ENCODE measurements around the gene PSME2. TPM values are rescaled to one million over a fixed set of nuclear protein-coding genes. Genes with fewer than 3 reads are reported as not detected.

Gene PSME2
- total and polyA plus RNA-seq, 2 donors (not counting 1 experiment from before 2014, with no cell fraction given): 132 to 148 TPM

- H3K9me3 ChIP-seq (ENCODE audit: control insufficient read depth, insufficient read depth, low read depth, low read length): no peaks in the 10 kb centered on the region
- H4K20me1 ChIP-seq (ENCODE audit: control insufficient read depth, extremely low read depth, insufficient read depth, low read length): no peaks in the 10 kb centered on the region
- H3K27ac ChIP-seq (ENCODE audit: insufficient read depth, low read length): no peak overlapping the region
- H3K9ac ChIP-seq (ENCODE audit: insufficient read depth, low read length): no peak overlapping the region
- DNase-seq (ENCODE audit: low read depth in 2 of 2): no peak
- no peak for TF ChIP-seq EZH2 (IDR thresholded peaks at IDR 0.05; ENCODE audit: low read length, missing control alignments)
- no peaks in the 10 kb centered on the region for H3K27me3 ChIP-seq (ENCODE audit: control insufficient read depth, insufficient read depth, low read length)
- H3K79me2 ChIP-seq (ENCODE audit: control insufficient read depth, insufficient read depth, low read length): peaks cover 10% of the 10 kb centered on the region
- H3K4me1 ChIP-seq (ENCODE audit: control insufficient read depth, extremely low read depth, insufficient read depth, low read length): peaks cover 4% of the 10 kb centered on the region
- H3K36me3 ChIP-seq (ENCODE audit: control insufficient read depth, insufficient read depth, low read length): peaks cover 25% of the 10 kb centered on the region
- peak overlapping the region; percentile 97 for H3K4me2 ChIP-seq (ENCODE audit: extremely low read depth, insufficient read depth, low read length)
- H3K4me3 ChIP-seq (replicated peaks in 1 of 4; ENCODE audit: control extremely low read depth in 1 of 4, insufficient read depth in 1 of 4, low read depth in 3 of 4, low read length in 4 of 4): peak overlapping the region; percentile 78 to 87 (median 82)
- H2AFZ ChIP-seq (ENCODE audit: low read length): no peak overlapping the region
Measured at GRCh38 chr14:24187539-24187915, 41.1 kb upstream of the PSME2 start.

- Histone ChIP-seq H3K4me2 (ENCODE audit: extremely low read depth, insufficient read depth, low read length) (no peak overlapping the region), H3K79me2 (ENCODE audit: control insufficient read depth, insufficient read depth, low read length) (peaks cover 7% of the 10 kb centered on the region), H3K4me3 (replicated peaks in 1 of 4; ENCODE audit: control extremely low read depth in 1 of 4, insufficient read depth in 1 of 4, low read depth in 3 of 4, low read length in 4 of 4) (peak overlapping the region in 1 of 4 experiments; percentile 84), H3K9ac (ENCODE audit: insufficient read depth, low read length) (no peak overlapping the region), H3K9me3 (ENCODE audit: control insufficient read depth, insufficient read depth, low read depth, low read length) (no peaks in the 10 kb centered on the region), H2AFZ (ENCODE audit: low read length) (no peak overlapping the region), H3K36me3 (ENCODE audit: control insufficient read depth, insufficient read depth, low read length) (peaks cover 25% of the 10 kb centered on the region), H3K4me1 (ENCODE audit: control insufficient read depth, extremely low read depth, insufficient read depth, low read length) (peaks cover 4% of the 10 kb centered on the region), H3K27me3 (ENCODE audit: control insufficient read depth, insufficient read depth, low read length) (no peaks in the 10 kb centered on the region), H3K27ac (ENCODE audit: insufficient read depth, low read length) (no peak overlapping the region), H4K20me1 (ENCODE audit: control insufficient read depth, extremely low read depth, insufficient read depth, low read length) (no peaks in the 10 kb centered on the region)
- no peak for DNase-seq (ENCODE audit: low read depth in 2 of 2)
- TF ChIP-seq CTCF (conservative IDR thresholded peaks at IDR 0.05 in 1 of 2, IDR thresholded peaks at IDR 0.05 in 1 of 2; ENCODE audit: low read depth in 1 of 2, low read length in 2 of 2) (no peak), EZH2 (IDR thresholded peaks at IDR 0.05; ENCODE audit: low read length, missing control alignments) (no peak)
Measured at GRCh38 chr14:24186831-24187538, 40.6 kb upstream of the PSME2 start.

GRCh38 chr14:24185741-24186140, 39.3 kb upstream of the PSME2 start:
- TF ChIP-seq EZH2 (IDR thresholded peaks at IDR 0.05; ENCODE audit: low read length, missing control alignments) (no peak), CTCF (conservative IDR thresholded peaks at IDR 0.05 in 1 of 2, IDR thresholded peaks at IDR 0.05 in 1 of 2; ENCODE audit: low read depth in 1 of 2, low read length in 2 of 2) (no peak)
- DNase-seq (ENCODE audit: low read depth in 2 of 2): no peak
- no peaks in the 10 kb centered on the region for H4K20me1 ChIP-seq (ENCODE audit: control insufficient read depth, extremely low read depth, insufficient read depth, low read length)
- H3K4me2 ChIP-seq (ENCODE audit: extremely low read depth, insufficient read depth, low read length): no peak overlapping the region
- H3K9ac ChIP-seq (ENCODE audit: insufficient read depth, low read length): no peak overlapping the region
- no peak overlapping the region for H2AFZ ChIP-seq (ENCODE audit: low read length)
- H3K4me1 ChIP-seq (ENCODE audit: control insufficient read depth, extremely low read depth, insufficient read depth, low read length): peaks cover 4% of the 10 kb centered on the region
- peaks cover 7% of the 10 kb centered on the region for H3K79me2 ChIP-seq (ENCODE audit: control insufficient read depth, insufficient read depth, low read length)
- H3K27me3 ChIP-seq (ENCODE audit: control insufficient read depth, insufficient read depth, low read length): no peaks in the 10 kb centered on the region
- H3K4me3 ChIP-seq (replicated peaks in 1 of 4; ENCODE audit: control extremely low read depth in 1 of 4, insufficient read depth in 1 of 4, low read depth in 3 of 4, low read length in 4 of 4): no peak overlapping the region
- no peaks in the 10 kb centered on the region for H3K9me3 ChIP-seq (ENCODE audit: control insufficient read depth, insufficient read depth, low read depth, low read length)
- peaks cover 32% of the 10 kb centered on the region for H3K36me3 ChIP-seq (ENCODE audit: control insufficient read depth, insufficient read depth, low read length)
- H3K27ac ChIP-seq (ENCODE audit: insufficient read depth, low read length): no peak overlapping the region

Measured in fibroblast of lung (primary cell).